PC-3 (cell line): ENCODE measurements around the gene OR7D4. TPM values are rescaled to one million over a fixed set of nuclear protein-coding genes. Genes with fewer than 3 reads are reported as not detected.

Source experiments
- ATAC-seq: fragments of 200-7000 bp; cut with Tn5 transposase; 2 replicates; pipeline ENCODE4 v1.9.1; 2020; ENCODE audit warnings: mild to moderate bottlenecking, moderate library complexity
- BruUV-seq: library from RNA; stranded (reverse); fragments of 400-500 nt; replicated peaks from 2 replicates; lab custom pipeline; 2021; lab: Mats Ljungman, UMichigan
- CTCF ChIA-PET: fragments of 300-600 bp; sonication (Branson Sonifier 250); formaldehyde crosslinking; loops from one replicate; lab custom pipeline; 2022; ENCODE audit warnings: antibody characterized with exemption; lab: Charles Lee
- POLR2A ChIA-PET: fragments of 300-600 bp; sonication (Branson Sonifier 250); formaldehyde crosslinking; loops from one replicate; lab custom pipeline; 2022; ENCODE audit warnings: antibody characterized with exemption; ENCODE audit not compliant: unreplicated experiment; lab: Charles Lee
- DNase-seq: peaks from one replicate; pipeline ENCODE4 v3.0.0-alpha.2; 2015
- H2AFZ ChIP-seq: fragments of 300-600 bp; sonication (generic); 2 replicates; pipeline ENCODE4 v1.6.0; 2016; ENCODE audit warnings: antibody characterized with exemption, low read length
- H3F3A ChIP-seq: fragments of 300-600 bp; sonication (generic); one replicate; pipeline ENCODE4 v1.6.0; 2017; ENCODE audit warnings: antibody characterized with exemption, low read length, control low read depth, mild to moderate bottlenecking; ENCODE audit not compliant: unreplicated experiment
- H3K27ac ChIP-seq: fragments of 300-600 bp; sonication (generic); 2 replicates; pipeline ENCODE4 v1.5.1; 2016; ENCODE audit warnings: mild to moderate bottlenecking, low read length
- H3K27me3 ChIP-seq: fragments of 300-600 bp; sonication (generic); 2 replicates; pipeline ENCODE4 v1.6.1; 2016; ENCODE audit warnings: low read length, mixed read lengths
- H3K36me3 ChIP-seq: fragments of 300-600 bp; sonication (generic); 2 replicates; pipeline ENCODE4 v1.6.1; 2016; ENCODE audit warnings: low read depth, mixed run types, low read length, mixed read lengths
- H3K4me1 ChIP-seq: fragments of 300-600 bp; sonication (generic); 2 replicates; pipeline ENCODE4 v1.5.1; 2016; ENCODE audit warnings: low read length; ENCODE audit not compliant: insufficient read depth
- H3K4me2 ChIP-seq: fragments of 300-600 bp; sonication (generic); 2 replicates; pipeline ENCODE4 v1.6.0; 2016; ENCODE audit warnings: low read length
- H3K4me3 ChIP-seq: fragments of 300-600 bp; sonication (generic); 2 replicates; pipeline ENCODE4 v1.5.1; 2016; ENCODE audit warnings: mild to moderate bottlenecking, low read length, mixed read lengths
- H3K79me2 ChIP-seq: fragments of 300-600 bp; sonication (generic); 2 replicates; pipeline ENCODE4 v1.6.1; 2017; ENCODE audit warnings: low read length, mixed read lengths
- H3K9ac ChIP-seq: fragments of 300-600 bp; sonication (generic); 2 replicates; pipeline ENCODE4 v1.6.0; 2016; ENCODE audit warnings: mild to moderate bottlenecking, low read length
- H3K9me2 ChIP-seq: fragments of 300-600 bp; sonication (generic); replicated peaks from 2 replicates; pipeline ENCODE4 v1.6.1; 2016; ENCODE audit warnings: mixed run types, low read length, mixed read lengths
- H3K9me3 ChIP-seq: fragments of 300-600 bp; sonication (generic); 2 replicates; pipeline ENCODE4 v1.6.1; 2016; ENCODE audit warnings: low read length, mixed read lengths
- H4K20me1 ChIP-seq: fragments of 300-600 bp; sonication (generic); 2 replicates; pipeline ENCODE4 v1.6.1; 2016; ENCODE audit warnings: low read length, mixed read lengths
- CTCF ChIP-seq: fragments of 300-600 bp; sonication (generic); conservative IDR thresholded peaks from 2 replicates; pipeline ENCODE4 v1.5.1; 2017; ENCODE audit warnings: antibody characterized with exemption, low read depth, mild to moderate bottlenecking, low read length
- EZH2 ChIP-seq: fragments of 300-600 bp; sonication (generic); IDR thresholded peaks from one replicate; pipeline ENCODE4 v1.6.1; 2017; ENCODE audit warnings: antibody characterized with exemption, mild to moderate bottlenecking, low read length; ENCODE audit not compliant: unreplicated experiment
- EZH2phosphoT487 ChIP-seq: fragments of 300-600 bp; sonication (generic); IDR thresholded peaks from 2 replicates; pipeline ENCODE4 v1.6.1; 2018; ENCODE audit warnings: mild to moderate bottlenecking, antibody characterized with exemption, low read length, borderline replicate concordance
- intact Hi-C: fragments of 100-400 bp; cut with micrococcal nuclease; formaldehyde crosslinking; loops from 2 replicates; pipeline ENCODE4 v1.9.0; 2023
- total RNA-seq: library from RNA; depleted of rRNA; stranded (reverse); fragments of >200 nt; gene quantifications from 2 replicates; pipeline ENCODE4 v1.2.3, GENCODE V29; 2014

OR7D4 gene
- total RNA-seq, 1 experiment from 2014 or later, result not detected

GRCh38 chr19:9187191-9187590 lies 32.2 kb downstream of the OR7D4 start:
- H3K9me2 ChIP-seq, result no peaks in the 10 kb centered on the region
- H4K20me1 ChIP-seq, result no peaks in the 10 kb centered on the region
- no peaks in the 10 kb centered on the region for H3K79me2 ChIP-seq
- no peak overlapping the region for H3K4me3 ChIP-seq
- no peak overlapping the region for H3K9ac ChIP-seq
- H3K27me3 ChIP-seq, result no peaks in the 10 kb centered on the region
- CTCF ChIA-PET, result no interaction called here
- TF ChIP-seq CTCF, result no peak
- no peak for TF ChIP-seq EZH2phosphoT487
- no peak for TF ChIP-seq EZH2
- no TSS peak for BruUV-seq
- no peaks in the 10 kb centered on the region for H3K36me3 ChIP-seq
- H3K4me2 ChIP-seq, result no peak overlapping the region
- ATAC-seq (no peak), DNase-seq (no peak)
- H2AFZ ChIP-seq, result no peak overlapping the region
- POLR2A ChIA-PET, result no interaction called here
- H3F3A ChIP-seq, result no peaks in the 10 kb centered on the region
- no peak overlapping the region for H3K27ac ChIP-seq
- no peaks in the 10 kb centered on the region; the same call in 1 of the 2 replicates for H3K9me3 ChIP-seq
- intact Hi-C loops, result no loop called here
- no peaks in the 10 kb centered on the region for H3K4me1 ChIP-seq

- Histone ChIP-seq H3K27me3 (no peaks in the 10 kb centered on the region), H4K20me1 (no peaks in the 10 kb centered on the region), H3K9me3 (no peaks in the 10 kb centered on the region), H3K9me2 (no peaks in the 10 kb centered on the region), H3K4me3 (no peak overlapping the region), H3K9ac (no peak overlapping the region), H3K4me2 (no peak overlapping the region), H3K27ac (no peak overlapping the region), H3K36me3 (no peaks in the 10 kb centered on the region), H3K4me1 (no peaks in the 10 kb centered on the region), H2AFZ (no peak overlapping the region), H3K79me2 (no peaks in the 10 kb centered on the region), H3F3A (no peaks in the 10 kb centered on the region)
- intact Hi-C loops, result no loop called here
- ChIA-PET CTCF (no interaction called here), POLR2A (no interaction called here)
- no TSS peak for BruUV-seq
- ATAC-seq (no peak), DNase-seq (no peak)
- TF ChIP-seq CTCF (no peak), EZH2phosphoT487 (no peak), EZH2 (no peak)
Observed at GRCh38 chr19:9183000-9183399, 36.4 kb downstream of the OR7D4 start.

- peak; percentile 10 for DNase-seq
Observed at GRCh38 chr19:9178901-9179300, 40.5 kb downstream of the OR7D4 start, which contains the start of gene OR7D2. OR7D2 (plus strand) TSS chr19:9178979; CDS start chr19:9185782, 6,803 bp downstream.

More at GRCh38 chr19:9178901-9179300, 40.5 kb downstream of the OR7D4 start, which contains the start of gene OR7D2:
- ATAC-seq, result no peak
- H2AFZ ChIP-seq, result no peak within 1 kb of the TSS
- no peaks in the 10 kb centered on the region for H4K20me1 ChIP-seq
- no peaks in the 10 kb centered on the region for H3K4me1 ChIP-seq
- no peaks in the 10 kb centered on the region for H3K9me2 ChIP-seq
- TF ChIP-seq EZH2, result no peak
- no peak for TF ChIP-seq EZH2phosphoT487
- no peak for TF ChIP-seq CTCF
- POLR2A ChIA-PET, result no interaction called here
- no peak within 1 kb of the TSS for H3K4me3 ChIP-seq
- no peaks in the 10 kb centered on the region for H3K27me3 ChIP-seq
- H3K9ac ChIP-seq, result no peak within 1 kb of the TSS
- CTCF ChIA-PET, result no interaction called here
- no peaks in the 10 kb centered on the region for H3K79me2 ChIP-seq
- no peak within 1 kb of the TSS for H3K4me2 ChIP-seq
- intact Hi-C loops, result no loop called here
- no peaks in the 10 kb centered on the region for H3K9me3 ChIP-seq
- no peak within 1 kb of the TSS for H3K27ac ChIP-seq
- no TSS peak for BruUV-seq
- H3K36me3 ChIP-seq, result no peaks in the 10 kb centered on the region
- no peaks in the 10 kb centered on the region for H3F3A ChIP-seq
